SK-N-SH treated with all-trans-retinoic acid at 6 μM for 48 hours (cell line): ENCODE results near the gene DMD.

Experiments used
- CREB5 ChIP-seq: fragments of 250-450 bp; sonication (Bioruptor Pico); IDR thresholded peaks from 2 replicates; pipeline ENCODE4 v1.5.1; 2020; ENCODE audit warnings: low read depth, mild to moderate bottlenecking, moderate library complexity
- ISL1 ChIP-seq: fragments of 250-450 bp; sonication (Bioruptor Pico); IDR thresholded peaks from 2 replicates; pipeline ENCODE4 v2.1.2; 2022; ENCODE audit warnings: mild to moderate bottlenecking, moderate library complexity
- PPARA ChIP-seq: fragments of 250-450 bp; sonication (Bioruptor Pico); IDR thresholded peaks from 2 replicates; pipeline ENCODE4 v1.5.0; 2020; ENCODE audit warnings: mild to moderate bottlenecking, borderline replicate concordance
- TCF4 ChIP-seq: fragments of 250-450 bp; sonication (Bioruptor Pico); IDR thresholded peaks from 2 replicates; pipeline ENCODE4 v1.8.0; 2021; ENCODE audit warnings: mild to moderate bottlenecking, moderate library complexity, borderline replicate concordance
- TF ChIP-seq, protein P1 (sequence below): fragments of 250-450 bp; sonication (Bioruptor Pico); IDR thresholded peaks from 2 replicates; pipeline ENCODE4 v1.8.0; 2020; ENCODE audit warnings: mild to moderate bottlenecking, moderate library complexity, borderline replicate concordance

DNA sequence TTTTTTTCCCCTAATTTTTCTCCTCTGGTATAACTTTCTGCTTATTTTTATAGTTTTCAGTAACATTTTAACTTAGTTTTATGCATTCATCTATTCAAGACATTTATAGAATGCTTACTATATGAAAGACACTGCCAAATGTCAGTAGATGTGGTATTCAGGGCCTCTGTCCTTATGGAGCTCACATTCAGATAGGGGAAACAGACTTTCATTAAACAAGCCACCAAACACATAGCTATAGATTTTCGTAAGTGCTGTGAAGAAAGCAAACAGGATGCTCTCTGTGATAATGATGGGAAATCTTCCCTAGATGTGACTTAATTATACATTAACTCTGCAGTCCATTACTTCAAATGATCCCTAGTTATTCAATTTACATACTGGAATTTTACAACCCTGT lies 1777.5 kb downstream of the DMD start:
- TF ChIP-seq PPARA (CRISPR knock-in tag) (no peak), TCF4 (no peak), ISL1 (CRISPR knock-in tag) (no peak), CREB5 (CRISPR knock-in tag) (no peak)
- TF ChIP-seq, protein P1, sequence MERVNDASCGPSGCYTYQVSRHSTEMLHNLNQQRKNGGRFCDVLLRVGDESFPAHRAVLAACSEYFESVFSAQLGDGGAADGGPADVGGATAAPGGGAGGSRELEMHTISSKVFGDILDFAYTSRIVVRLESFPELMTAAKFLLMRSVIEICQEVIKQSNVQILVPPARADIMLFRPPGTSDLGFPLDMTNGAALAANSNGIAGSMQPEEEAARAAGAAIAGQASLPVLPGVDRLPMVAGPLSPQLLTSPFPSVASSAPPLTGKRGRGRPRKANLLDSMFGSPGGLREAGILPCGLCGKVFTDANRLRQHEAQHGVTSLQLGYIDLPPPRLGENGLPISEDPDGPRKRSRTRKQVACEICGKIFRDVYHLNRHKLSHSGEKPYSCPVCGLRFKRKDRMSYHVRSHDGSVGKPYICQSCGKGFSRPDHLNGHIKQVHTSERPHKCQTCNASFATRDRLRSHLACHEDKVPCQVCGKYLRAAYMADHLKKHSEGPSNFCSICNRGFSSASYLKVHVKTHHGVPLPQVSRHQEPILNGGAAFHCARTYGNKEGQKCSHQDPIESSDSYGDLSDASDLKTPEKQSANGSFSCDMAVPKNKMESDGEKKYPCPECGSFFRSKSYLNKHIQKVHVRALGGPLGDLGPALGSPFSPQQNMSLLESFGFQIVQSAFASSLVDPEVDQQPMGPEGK (CRISPR knock-in tag): no peak
